ENCODE data around the gene MICAL3. TPM values are rescaled to one million over a fixed set of nuclear protein-coding genes. Genes with fewer than 3 reads are reported as not detected.
"Not testable (repeated sequence)": the region's sequence is repeated elsewhere in the genome, so short reads cannot be mapped to it uniquely, and the experiment has no call there.

Gene MICAL3
- total RNA-seq, 6 experiments from 2014 or later = 38.6 to 44.1 (median 39.7) TPM

DNA sequence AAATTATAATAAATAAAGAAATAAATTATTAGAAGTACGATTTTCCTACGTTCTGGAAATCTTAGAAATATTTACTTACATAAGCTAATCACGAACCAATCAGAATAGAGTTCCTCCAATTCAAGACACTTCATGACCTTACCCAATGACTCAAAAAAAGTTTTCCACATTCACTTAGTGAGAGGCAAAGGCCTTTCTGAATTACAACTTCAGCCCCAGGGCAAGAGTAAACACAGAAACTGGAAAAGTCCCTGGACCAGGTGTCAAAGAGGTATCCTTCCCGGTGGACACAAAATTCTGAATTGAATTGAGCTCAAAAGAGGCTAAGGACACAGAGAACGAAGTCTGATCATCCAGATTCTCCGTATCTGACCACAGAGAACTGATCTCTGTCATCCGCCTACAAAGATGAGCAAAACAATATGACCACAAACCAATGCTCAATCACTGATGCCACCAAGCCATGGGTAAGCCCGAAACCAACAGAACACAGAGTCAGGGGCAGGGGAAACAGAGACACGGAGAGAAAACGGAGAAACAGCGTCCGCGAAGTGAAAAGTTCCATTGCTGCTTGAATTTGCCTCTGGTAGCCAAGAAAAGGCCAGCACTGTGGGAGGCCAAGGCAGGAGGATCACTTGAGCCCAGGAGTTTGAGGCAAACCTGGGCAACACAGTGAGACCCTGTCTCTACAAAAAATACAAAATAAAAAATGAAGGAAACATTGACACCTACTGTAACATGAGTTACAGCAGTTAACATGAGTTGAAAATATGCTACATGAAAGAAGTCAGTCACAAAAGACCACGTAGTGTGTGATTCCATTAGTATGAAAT is 256.9 kb downstream of the MICAL3 start:
- Mint-ChIP-seq H3K27ac (no peak overlapping the region), H3K36me3 (ENCODE audit: low read depth) (0 out of 2 replicates have a peak, but pooled peaks cover 4% of the 10 kb centered on the region), H3K4me1 (ENCODE audit: low read depth) (peaks cover 6% of the 10 kb centered on the region), H3K4me3 (no peak overlapping the region), H3K27me3 (ENCODE audit: insufficient read depth) (peaks cover 2% of the 10 kb centered on the region; the same call in 1 of the 2 replicates), H3K9me3 (no peaks in the 10 kb centered on the region)
- DNase-seq = no peak
- TF ChIP-seq, protein P1, sequence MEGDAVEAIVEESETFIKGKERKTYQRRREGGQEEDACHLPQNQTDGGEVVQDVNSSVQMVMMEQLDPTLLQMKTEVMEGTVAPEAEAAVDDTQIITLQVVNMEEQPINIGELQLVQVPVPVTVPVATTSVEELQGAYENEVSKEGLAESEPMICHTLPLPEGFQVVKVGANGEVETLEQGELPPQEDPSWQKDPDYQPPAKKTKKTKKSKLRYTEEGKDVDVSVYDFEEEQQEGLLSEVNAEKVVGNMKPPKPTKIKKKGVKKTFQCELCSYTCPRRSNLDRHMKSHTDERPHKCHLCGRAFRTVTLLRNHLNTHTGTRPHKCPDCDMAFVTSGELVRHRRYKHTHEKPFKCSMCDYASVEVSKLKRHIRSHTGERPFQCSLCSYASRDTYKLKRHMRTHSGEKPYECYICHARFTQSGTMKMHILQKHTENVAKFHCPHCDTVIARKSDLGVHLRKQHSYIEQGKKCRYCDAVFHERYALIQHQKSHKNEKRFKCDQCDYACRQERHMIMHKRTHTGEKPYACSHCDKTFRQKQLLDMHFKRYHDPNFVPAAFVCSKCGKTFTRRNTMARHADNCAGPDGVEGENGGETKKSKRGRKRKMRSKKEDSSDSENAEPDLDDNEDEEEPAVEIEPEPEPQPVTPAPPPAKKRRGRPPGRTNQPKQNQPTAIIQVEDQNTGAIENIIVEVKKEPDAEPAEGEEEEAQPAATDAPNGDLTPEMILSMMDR (IDR thresholded peaks at IDR 0.05) = no peak

GRCh38 chr22:17764852-17765251 is 259.5 kb downstream of the MICAL3 start:
- H3K36me3 Mint-ChIP-seq (ENCODE audit: low read depth); H3K27me3 Mint-ChIP-seq (ENCODE audit: insufficient read depth); H3K4me1 Mint-ChIP-seq (ENCODE audit: low read depth); DNase-seq; H3K4me3 Mint-ChIP-seq; H3K27ac Mint-ChIP-seq; H3K9me3 Mint-ChIP-seq: not testable (repeated sequence)

DNA sequence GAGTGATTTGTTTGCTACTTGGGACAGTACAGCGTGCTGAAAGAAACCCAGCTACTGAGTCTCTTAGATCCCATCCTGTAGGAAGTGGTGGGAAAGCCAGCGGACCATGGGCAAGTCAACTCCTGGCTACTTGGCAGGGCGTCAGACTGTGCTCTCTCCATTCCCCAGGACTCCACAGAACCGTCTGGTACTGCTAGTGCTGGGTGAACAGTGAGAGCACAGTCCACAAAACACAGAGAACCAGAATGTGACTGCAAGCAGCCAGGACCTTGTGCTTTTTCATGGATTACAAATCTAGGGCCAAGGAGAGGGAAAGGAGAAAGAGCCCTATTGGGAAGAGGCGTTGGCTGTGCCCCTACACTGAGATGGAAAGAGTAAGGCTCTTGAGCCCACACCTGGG is 260.3 kb downstream of the MICAL3 start:
- H3K4me3 Mint-ChIP-seq = no peak overlapping the region
- no peaks in the 10 kb centered on the region for H3K9me3 Mint-ChIP-seq
- H3K27ac Mint-ChIP-seq = no peak overlapping the region
- peaks cover 7% of the 10 kb centered on the region; the same call in 1 of the 2 replicates for H3K4me1 Mint-ChIP-seq (ENCODE audit: low read depth)
- H3K36me3 Mint-ChIP-seq (ENCODE audit: low read depth) = 0 out of 2 replicates have a peak, but pooled peaks cover 4% of the 10 kb centered on the region
- no peak for DNase-seq
- H3K27me3 Mint-ChIP-seq (ENCODE audit: insufficient read depth) = peaks cover 5% of the 10 kb centered on the region
- TF ChIP-seq, protein P1 (IDR thresholded peaks at IDR 0.05) = no peak

DNA sequence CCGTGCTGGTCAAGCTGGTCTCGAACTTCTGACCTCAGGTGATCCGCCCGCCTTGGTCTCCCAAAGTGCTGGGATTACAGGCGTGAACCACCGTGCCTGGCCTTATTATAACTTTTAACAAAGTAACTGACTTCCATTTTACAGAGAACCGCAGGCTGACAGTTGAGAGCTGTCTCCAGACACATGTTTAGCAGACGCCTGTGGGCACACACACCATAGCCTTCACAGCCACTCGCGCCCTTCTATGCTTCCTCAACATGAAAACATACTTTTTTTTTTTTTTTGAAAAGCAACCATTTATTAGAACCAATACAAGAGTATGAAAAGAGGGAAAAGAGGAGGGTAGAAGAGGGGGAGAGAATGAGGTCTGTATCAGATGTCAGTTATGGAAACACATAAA is 260.9 kb downstream of the MICAL3 start:
- H3K27me3 Mint-ChIP-seq (ENCODE audit: insufficient read depth); H3K4me1 Mint-ChIP-seq (ENCODE audit: low read depth); DNase-seq; H3K27ac Mint-ChIP-seq; H3K9me3 Mint-ChIP-seq; H3K36me3 Mint-ChIP-seq (ENCODE audit: low read depth); H3K4me3 Mint-ChIP-seq: not testable (repeated sequence)

GRCh38 chr22:17761138-17761488 is 263.2 kb downstream of the MICAL3 start:
- TF ChIP-seq, protein P1 (IDR thresholded peaks at IDR 0.05) = no peak
- peaks cover 3% of the 10 kb centered on the region; the same call in 1 of the 2 replicates for H3K27me3 Mint-ChIP-seq (ENCODE audit: insufficient read depth)
- H3K4me1 Mint-ChIP-seq (ENCODE audit: low read depth) = peaks cover 7% of the 10 kb centered on the region; the same call in 1 of the 2 replicates
- no peaks in the 10 kb centered on the region for H3K36me3 Mint-ChIP-seq (ENCODE audit: low read depth)
- DNase-seq = no peak
- H3K4me3 Mint-ChIP-seq = no peak overlapping the region
- H3K27ac Mint-ChIP-seq = no peak overlapping the region
- H3K9me3 Mint-ChIP-seq = no peaks in the 10 kb centered on the region

- TF ChIP-seq, protein P1 (IDR thresholded peaks at IDR 0.05) = peak; percentile 38
- DNase-seq = no peak
- no peaks in the 10 kb centered on the region for H3K36me3 Mint-ChIP-seq (ENCODE audit: low read depth)
Observed at GRCh38 chr22:17754233-17754925, 270.0 kb downstream of the MICAL3 start.

More at GRCh38 chr22:17754233-17754925, 270.0 kb downstream of the MICAL3 start:
- no peaks in the 10 kb centered on the region for H3K4me1 Mint-ChIP-seq (ENCODE audit: low read depth)
- H3K27me3 Mint-ChIP-seq (ENCODE audit: insufficient read depth) = no peaks in the 10 kb centered on the region; the same call in 1 of the 2 replicates
- no peaks in the 10 kb centered on the region for H3K9me3 Mint-ChIP-seq
- H3K27ac Mint-ChIP-seq = no peak overlapping the region
- H3K4me3 Mint-ChIP-seq = no peak overlapping the region

All from HFFc6 (cell line).